ENCODE results near the gene SRSF1. TPM values are rescaled to one million over a fixed set of nuclear protein-coding genes. Genes with fewer than 3 reads are reported as not detected.

The SRSF1 gene
- total RNA-seq, 1 experiment from 2014 or later = 434 TPM

DNA sequence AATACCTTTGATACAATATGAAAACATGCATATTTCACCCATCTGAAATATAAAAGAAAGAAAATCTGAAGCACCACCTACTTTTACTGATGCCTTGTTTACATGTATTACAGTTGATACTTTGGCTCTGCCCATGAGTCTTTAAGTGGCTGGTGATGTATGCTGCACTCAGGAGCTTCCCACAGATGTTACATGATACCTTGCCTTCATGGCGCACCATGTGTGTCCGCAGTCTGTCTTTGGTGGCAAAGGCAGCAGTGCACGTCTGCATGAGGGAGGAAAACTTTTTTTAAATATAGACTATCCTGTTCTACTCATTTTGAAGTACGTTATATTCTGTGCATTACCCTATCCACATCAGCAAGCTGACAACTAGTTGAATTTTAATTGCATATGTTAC is 26.5 kb downstream of the SRSF1 start:
- H3K27ac ChIP-seq (ENCODE audit: low read depth, low read length) = no peak overlapping the region
- POLR2A ChIA-PET = no interaction called here
- H3K9me2 ChIP-seq (ENCODE audit: insufficient read depth) = no peaks in the 10 kb centered on the region
- H2AFZ ChIP-seq (ENCODE audit: low read depth, low read length, poor library complexity, severe bottlenecking) = no peak overlapping the region
- CTCF ChIA-PET = no interaction called here
- ATAC-seq (no peak), DNase-seq (ENCODE audit: low read depth, low spot score) (no peak)
- H3K4me1 ChIP-seq (ENCODE audit: control insufficient read depth in 1 of 2, insufficient read depth in 2 of 2, low read length in 2 of 2) = peaks cover 12% of the 10 kb centered on the region in 2 experiments
- TF ChIP-seq, protein P1, sequence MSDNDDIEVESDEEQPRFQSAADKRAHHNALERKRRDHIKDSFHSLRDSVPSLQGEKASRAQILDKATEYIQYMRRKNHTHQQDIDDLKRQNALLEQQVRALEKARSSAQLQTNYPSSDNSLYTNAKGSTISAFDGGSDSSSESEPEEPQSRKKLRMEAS (IDR thresholded peaks at IDR 0.05) = no peak
- H3K79me2 ChIP-seq (ENCODE audit: insufficient read depth, low read length) = peaks cover 64% of the 10 kb centered on the region
- H3K36me3 ChIP-seq (ENCODE audit: control insufficient read depth in 1 of 2, insufficient read depth in 2 of 2, low read length in 2 of 2) = peaks cover 42 to 79% of the 10 kb centered on the region in 2 experiments
- no peak overlapping the region for H3K4me3 ChIP-seq (replicated peaks in 1 of 2; ENCODE audit: low read depth in 1 of 2, low read length in 2 of 2)
- BruUV-seq (replicated peaks) = no TSS peak
- RAD21 ChIA-PET (ENCODE audit: low non-redundant PET in 1 of 2, low total read pairs in 2 of 2, uncharacterized antibody in 2 of 2, unreplicated experiment in 2 of 2) = no interaction called here
- H3K9me3 ChIP-seq (ENCODE audit: control insufficient read depth in 1 of 2, insufficient read depth in 1 of 2, low read depth in 1 of 2, low read length in 2 of 2) = no peaks in the 10 kb centered on the region
- H3K9ac ChIP-seq (ENCODE audit: low read length) = no peak overlapping the region
- H3K27me3 ChIP-seq (ENCODE audit: insufficient read depth, low read length) = no peaks in the 10 kb centered on the region
- H4K20me1 ChIP-seq (ENCODE audit: insufficient read depth) = no peaks in the 10 kb centered on the region
- H3K4me2 ChIP-seq (ENCODE audit: low read length) = no peak overlapping the region
- intact Hi-C loops (cut with micrococcal nuclease) = no loop called here

DNA sequence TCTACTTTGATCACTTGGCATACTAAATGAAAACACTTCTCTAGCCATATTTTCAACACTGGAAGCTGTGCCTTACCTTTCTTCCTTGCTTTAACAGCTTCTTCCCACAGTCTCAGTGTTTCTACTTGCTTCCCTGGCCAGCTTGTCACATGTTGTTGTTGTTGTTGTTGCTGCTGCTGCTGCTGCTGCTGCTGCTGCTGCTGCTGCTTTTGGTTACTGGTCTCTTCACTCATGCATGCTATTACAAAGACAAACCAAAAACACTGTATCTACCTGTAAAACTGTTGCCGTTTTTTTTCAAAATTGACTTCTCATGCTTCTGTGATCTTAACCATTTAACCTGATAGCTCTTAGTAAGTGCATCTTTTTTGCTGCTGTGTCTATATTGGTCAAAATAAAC is 28.0 kb downstream of the SRSF1 start:
- no peaks in the 10 kb centered on the region for H3K4me1 ChIP-seq (ENCODE audit: control insufficient read depth in 1 of 2, insufficient read depth in 2 of 2, low read length in 2 of 2)
- ChIA-PET CTCF (no interaction called here), RAD21 (ENCODE audit: low non-redundant PET in 1 of 2, low total read pairs in 2 of 2, uncharacterized antibody in 2 of 2, unreplicated experiment in 2 of 2) (no interaction called here), POLR2A (no interaction called here)
- DNase-seq (ENCODE audit: low read depth, low spot score) = no peak
- H3K9me3 ChIP-seq (ENCODE audit: control insufficient read depth in 1 of 2, insufficient read depth in 1 of 2, low read depth in 1 of 2, low read length in 2 of 2) = no peaks in the 10 kb centered on the region
- H3K4me3 ChIP-seq (replicated peaks in 1 of 2; ENCODE audit: low read depth in 1 of 2, low read length in 2 of 2) = no peak overlapping the region
- H2AFZ ChIP-seq (ENCODE audit: low read depth, low read length, poor library complexity, severe bottlenecking) = no peak overlapping the region
- H3K9me2 ChIP-seq (ENCODE audit: insufficient read depth) = no peaks in the 10 kb centered on the region
- H3K79me2 ChIP-seq (ENCODE audit: insufficient read depth, low read length) = peaks cover 49% of the 10 kb centered on the region
- no peak for ATAC-seq
- H3K36me3 ChIP-seq (ENCODE audit: control insufficient read depth in 1 of 2, insufficient read depth in 2 of 2, low read length in 2 of 2) = peaks cover 53 to 86% of the 10 kb centered on the region in 2 experiments
- H3K27me3 ChIP-seq (ENCODE audit: insufficient read depth, low read length) = no peaks in the 10 kb centered on the region
- no peak overlapping the region for H3K27ac ChIP-seq (ENCODE audit: low read depth, low read length)
- TF ChIP-seq POLR2AphosphoS5 (IDR thresholded peaks at IDR 0.05; ENCODE audit: low read depth, low read length) = no peak
- no peak for TF ChIP-seq SRF (IDR thresholded peaks at IDR 0.05; ENCODE audit: low read depth)
- no peak for TF ChIP-seq SP1 (IDR thresholded peaks at IDR 0.05; ENCODE audit: low read depth)
- TF ChIP-seq ELF1 (IDR thresholded peaks at IDR 0.05; ENCODE audit: borderline replicate concordance, low read depth) = no peak
- TF ChIP-seq TCF7L2 (IDR thresholded peaks at IDR 0.05; ENCODE audit: borderline replicate concordance, extremely low read depth, insufficient read depth, insufficient read length) = no peak
- no peak for TF ChIP-seq CTCF (IDR thresholded peaks at IDR 0.05 in 2 of 3, conservative IDR thresholded peaks at IDR 0.05 in 1 of 3; ENCODE audit: borderline replicate concordance in 1 of 3, insufficient read depth in 1 of 3, low read depth in 2 of 3, low read length in 2 of 3)
- TF ChIP-seq EZH2phosphoT487 (IDR thresholded peaks at IDR 0.05; ENCODE audit: borderline replicate concordance) = no peak
- TF ChIP-seq ZNF274 (IDR thresholded peaks at IDR 0.05; ENCODE audit: low read depth, low read length) = no peak
- no peak for TF ChIP-seq POLR2A (IDR thresholded peaks at IDR 0.05; ENCODE audit: borderline replicate concordance, extremely low read depth, insufficient read depth, insufficient read length)
- no peak for TF ChIP-seq JUND (IDR thresholded peaks at IDR 0.05)
- no peak for TF ChIP-seq YY1 (IDR thresholded peaks at IDR 0.05; ENCODE audit: extremely low read depth, insufficient replicate concordance, low read depth, low read length)
- no peak for TF ChIP-seq RAD21 (IDR thresholded peaks at IDR 0.05; ENCODE audit: low read depth)
- TF ChIP-seq SIN3A (IDR thresholded peaks at IDR 0.05; ENCODE audit: low read depth) = no peak
- TF ChIP-seq ZBTB33 (IDR thresholded peaks at IDR 0.05; ENCODE audit: extremely low read depth, insufficient replicate concordance, low read length) = no peak
- no peak for TF ChIP-seq EZH2 (IDR thresholded peaks at IDR 0.05)
- TF ChIP-seq ZFX (IDR thresholded peaks at IDR 0.05) = no peak
- H3K4me2 ChIP-seq (ENCODE audit: low read length) = no peak overlapping the region
- intact Hi-C loops (cut with micrococcal nuclease) = no loop called here
- no peaks in the 10 kb centered on the region for H4K20me1 ChIP-seq (ENCODE audit: insufficient read depth)
- H3K9ac ChIP-seq (ENCODE audit: low read length) = no peak overlapping the region
- no TSS peak for BruUV-seq (replicated peaks)
